Immature natural killer cell (primary cell): ENCODE results near the gene MEOX2. TPM values are rescaled to one million over a fixed set of nuclear protein-coding genes. Genes with fewer than 3 reads are reported as not detected.

ENCODE experiments used
- DNase-seq, 3 donors: peaks; one replicate each; pipeline ENCODE4 v3.0.0; 2022; ENCODE audit warnings: mixed read lengths in 1 of 3
- H3K27ac Mint-ChIP-seq, 6 donors: one replicate each; pipeline ENCODE4 v1.8.0; 2020; ENCODE audit warnings: mixed read lengths in 6 of 6, mild to moderate bottlenecking in 5 of 6, inconsistent platforms in 4 of 6, moderate library complexity in 3 of 6
- H3K27me3 Mint-ChIP-seq, 3 donors: one replicate each; pipeline ENCODE4 v1.8.0; 2020 to 2021; ENCODE audit warnings: low read depth in 3 of 3, mild to moderate bottlenecking in 3 of 3, mixed read lengths in 3 of 3, moderate library complexity in 3 of 3, inconsistent platforms in 1 of 3
- H3K36me3 Mint-ChIP-seq, 3 donors: one replicate each; pipeline ENCODE4 v1.8.0; 2020; ENCODE audit warnings: mixed read lengths in 3 of 3, inconsistent platforms in 2 of 3, mild to moderate bottlenecking in 2 of 3
- H3K4me1 Mint-ChIP-seq, 2 donors: one replicate each; pipeline ENCODE4 v1.8.0; 2020; ENCODE audit warnings: inconsistent platforms in 2 of 2, mild to moderate bottlenecking in 2 of 2, mixed read lengths in 2 of 2, moderate library complexity in 1 of 2
- H3K4me3 Mint-ChIP-seq, 5 donors: one replicate each; pipeline ENCODE4 v1.8.0; 2020; ENCODE audit warnings: mild to moderate bottlenecking in 5 of 5, mixed read lengths in 5 of 5, inconsistent platforms in 3 of 5, moderate library complexity in 3 of 5
- H3K9me3 Mint-ChIP-seq, 6 donors: one replicate each; pipeline ENCODE4 v1.8.0; 2020; ENCODE audit warnings: mild to moderate bottlenecking in 6 of 6, mixed read lengths in 6 of 6, inconsistent platforms in 4 of 6, moderate library complexity in 3 of 6
- polyA plus RNA-seq, 3 donors: library from polyadenylated mRNA; unstranded; fragments of 300-500 nt; fragmentation: Illumina TruSeq; gene quantifications; one replicate each; pipeline ENCODE4 v1.2.3, GENCODE V29; 2021

The MEOX2 gene
- polyA plus RNA-seq, 3 donors from 2014 or later: not detected

- no peak for DNase-seq
- Mint-ChIP-seq H3K27me3 (no peaks in the 10 kb centered on the region), H3K4me1 (no peaks in the 10 kb centered on the region), H3K36me3 (no peaks in the 10 kb centered on the region), H3K9me3 (peaks cover 4 to 41% (median 16%) of the 10 kb centered on the region in 6 donors), H3K4me3 (no peak overlapping the region), H3K27ac (no peak overlapping the region)
Measured at GRCh38 chr7:15586266-15586665, 100.2 kb downstream of the MEOX2 start.

- DNase-seq: no peak
- Mint-ChIP-seq H3K4me1 (no peaks in the 10 kb centered on the region), H3K4me3 (no peak overlapping the region), H3K9me3 (peaks cover 4 to 37% (median 12%) of the 10 kb centered on the region in 6 donors), H3K27ac (no peak overlapping the region), H3K27me3 (no peaks in the 10 kb centered on the region), H3K36me3 (no peaks in the 10 kb centered on the region)
Measured at GRCh38 chr7:15584575-15584974, 101.9 kb downstream of the MEOX2 start.

GRCh38 chr7:15582773-15583172 lies 103.7 kb downstream of the MEOX2 start:
- Mint-ChIP-seq H3K4me1 (no peaks in the 10 kb centered on the region), H3K9me3 (peaks cover 5 to 34% (median 13%) of the 10 kb centered on the region in 6 donors), H3K4me3 (no peak overlapping the region), H3K36me3 (no peaks in the 10 kb centered on the region), H3K27me3 (peaks cover 0 to 1% (median 0%) of the 10 kb centered on the region in 3 donors), H3K27ac (no peak overlapping the region)
- no peak for DNase-seq

GRCh38 chr7:15581352-15581951 lies 105.0 kb downstream of the MEOX2 start:
- no peaks in the 10 kb centered on the region for H3K4me1 Mint-ChIP-seq
- DNase-seq: no peak

GRCh38 chr7:15580604-15581351 lies 105.7 kb downstream of the MEOX2 start:
- Mint-ChIP-seq H3K27ac (no peak overlapping the region), H3K4me1 (no peaks in the 10 kb centered on the region), H3K9me3 (peaks cover 9 to 25% (median 15%) of the 10 kb centered on the region in 6 donors), H3K36me3 (no peaks in the 10 kb centered on the region), H3K27me3 (peaks cover 0 to 1% (median 0%) of the 10 kb centered on the region in 3 donors), H3K4me3 (no peak overlapping the region)
- DNase-seq: no peak

More at GRCh38 chr7:15581352-15581951, 105.0 kb downstream of the MEOX2 start:
- Mint-ChIP-seq H3K9me3 (peaks cover 9 to 26% (median 14%) of the 10 kb centered on the region in 6 donors), H3K36me3 (no peaks in the 10 kb centered on the region), H3K27me3 (peaks cover 0 to 1% (median 0%) of the 10 kb centered on the region in 3 donors), H3K27ac (no peak overlapping the region), H3K4me3 (no peak overlapping the region)

GRCh38 chr7:15577600-15577999 lies 108.9 kb downstream of the MEOX2 start:
- Mint-ChIP-seq H3K27me3 (peaks cover 0 to 2% (median 1%) of the 10 kb centered on the region in 3 donors), H3K4me3 (no peak overlapping the region), H3K27ac (no peak overlapping the region), H3K36me3 (no peaks in the 10 kb centered on the region), H3K9me3 (peaks cover 12 to 27% (median 18%) of the 10 kb centered on the region in 6 donors), H3K4me1 (no peaks in the 10 kb centered on the region)
- DNase-seq: no peak

GRCh38 chr7:15571301-15571878 lies 115.1 kb downstream of the MEOX2 start:
- H3K4me3 Mint-ChIP-seq: no peak overlapping the region
- no peak for DNase-seq
- H3K36me3 Mint-ChIP-seq: no peaks in the 10 kb centered on the region
- H3K27me3 Mint-ChIP-seq: peaks cover 0 to 2% (median 0%) of the 10 kb centered on the region in 3 donors
- H3K27ac Mint-ChIP-seq: no peak overlapping the region
- H3K4me1 Mint-ChIP-seq: no peaks in the 10 kb centered on the region
- H3K9me3 Mint-ChIP-seq: peaks cover 13 to 34% (median 24%) of the 10 kb centered on the region in 6 donors

GRCh38 chr7:15567652-15568051 lies 118.8 kb downstream of the MEOX2 start:
- H3K27ac Mint-ChIP-seq: no peak overlapping the region
- H3K9me3 Mint-ChIP-seq: peaks cover 8 to 26% (median 18%) of the 10 kb centered on the region in 6 donors
- no peaks in the 10 kb centered on the region for H3K27me3 Mint-ChIP-seq

GRCh38 chr7:15567036-15567435 lies 119.4 kb downstream of the MEOX2 start:
- Mint-ChIP-seq H3K27ac (no peak overlapping the region), H3K4me3 (no peak overlapping the region), H3K27me3 (no peaks in the 10 kb centered on the region), H3K4me1 (no peaks in the 10 kb centered on the region), H3K9me3 (peaks cover 8 to 32% (median 17%) of the 10 kb centered on the region in 6 donors), H3K36me3 (no peaks in the 10 kb centered on the region)
- DNase-seq: no peak

More at GRCh38 chr7:15567652-15568051, 118.8 kb downstream of the MEOX2 start:
- no peak for DNase-seq
- no peak overlapping the region for H3K4me3 Mint-ChIP-seq
- H3K36me3 Mint-ChIP-seq: no peaks in the 10 kb centered on the region
- H3K4me1 Mint-ChIP-seq: no peaks in the 10 kb centered on the region

GRCh38 chr7:15566476-15566875 lies 120.0 kb downstream of the MEOX2 start:
- H3K27ac Mint-ChIP-seq: no peak overlapping the region
- peaks cover 0 to 2% (median 0%) of the 10 kb centered on the region in 3 donors for H3K27me3 Mint-ChIP-seq
- no peaks in the 10 kb centered on the region for H3K36me3 Mint-ChIP-seq
- H3K4me1 Mint-ChIP-seq: no peaks in the 10 kb centered on the region
- H3K9me3 Mint-ChIP-seq: peaks cover 8 to 36% (median 19%) of the 10 kb centered on the region in 6 donors
- DNase-seq: no peak
- no peak overlapping the region for H3K4me3 Mint-ChIP-seq

GRCh38 chr7:15561835-15562234 lies 124.6 kb downstream of the MEOX2 start, which contains the start of gene AGMO:
AGMO (minus strand) TSS chr7:15562015.
- no peak for DNase-seq
- Mint-ChIP-seq H3K36me3 (no peaks in the 10 kb centered on the region), H3K4me3 (no peak within 1 kb of the TSS), H3K27ac (no peak within 1 kb of the TSS), H3K27me3 (peaks cover 0 to 4% (median 1%) of the 10 kb centered on the region in 3 donors), H3K4me1 (no peaks in the 10 kb centered on the region), H3K9me3 (peaks cover 2 to 25% (median 13%) of the 10 kb centered on the region in 6 donors)
